ENCODE measurements around the gene HMGB2.

HMGB2 gene

GRCh38 chr4:173334891-173335752 is 964 bp upstream of the HMGB2 start:
- peak; percentile 25 for DNase-seq

- DNase-seq, result peak; percentile 46
These were observed 487 bp downstream of the HMGB2 start for GRCh38 chr4:173333658-173334084.

- DNase-seq, result no peak
These were observed 1.0 kb downstream of the HMGB2 start for GRCh38 chr4:173332963-173333657.

GRCh38 chr4:173332021-173332487 is 2.1 kb downstream of the HMGB2 start:
- no peak for DNase-seq

GRCh38 chr4:173330590-173330989 is 3.6 kb downstream of the HMGB2 start:
- no peak for DNase-seq

GRCh38 chr4:173328236-173328901 is 5.8 kb downstream of the HMGB2 start:
- DNase-seq, result no peak

- DNase-seq, result no peak
These were observed 9.0 kb downstream of the HMGB2 start for GRCh38 chr4:173325007-173325736.

GRCh38 chr4:173319696-173320095 is 14.5 kb downstream of the HMGB2 start:
- DNase-seq, result no peak

GRCh38 chr4:173318648-173319211 is 15.4 kb downstream of the HMGB2 start:
- DNase-seq, result no peak

GRCh38 chr4:173318240-173318639 is 15.9 kb downstream of the HMGB2 start:
- no peak for DNase-seq

GRCh38 chr4:173317004-173317403 is 17.2 kb downstream of the HMGB2 start:
- no peak for DNase-seq

GRCh38 chr4:173316060-173316459 is 18.1 kb downstream of the HMGB2 start:
- no peak for DNase-seq

GRCh38 chr4:173314715-173315114 is 19.4 kb downstream of the HMGB2 start:
- DNase-seq, result no peak

GRCh38 chr4:173311368-173311767 is 22.8 kb downstream of the HMGB2 start:
- no peak for DNase-seq

- DNase-seq, result no peak
These were observed 26.4 kb downstream of the HMGB2 start for GRCh38 chr4:173307778-173308177.

- no peak for DNase-seq
These were observed 32.5 kb downstream of the HMGB2 start for GRCh38 chr4:173301518-173302201.

- DNase-seq, result no peak
These were observed 39.7 kb downstream of the HMGB2 start for GRCh38 chr4:173294444-173294843.

- DNase-seq, result no peak
These were observed 40.5 kb downstream of the HMGB2 start for GRCh38 chr4:173293663-173294062.

- DNase-seq, result no peak
These were observed 42.3 kb downstream of the HMGB2 start for GRCh38 chr4:173291899-173292298.

- no peak for DNase-seq
These were observed 44.8 kb downstream of the HMGB2 start for GRCh38 chr4:173289353-173289727.

GRCh38 chr4:173288698-173289352 is 45.3 kb downstream of the HMGB2 start:
- DNase-seq, result no peak

Data from activated gamma-delta T cell (primary cell).